OCI-M2 (cell line): ENCODE data around the gene ARSI.

Experiments
- DNase-seq: peaks from one replicate; lab custom pipeline; 2025; ENCODE audit not compliant: unreplicated experiment; lab: John Stamatoyannopoulos, UW

The ARSI gene

GRCh38 chr5:150270541-150271295 is 32.0 kb downstream of the ARSI start:
- no peak for DNase-seq

- DNase-seq, result no peak
Measured at GRCh38 chr5:150266871-150267291, 35.8 kb downstream of the ARSI start.

GRCh38 chr5:150265870-150266383 is 36.8 kb downstream of the ARSI start:
- DNase-seq, result no peak

- no peak for DNase-seq
Measured at GRCh38 chr5:150264667-150265603, 37.8 kb downstream of the ARSI start.

GRCh38 chr5:150263801-150264621 is 38.7 kb downstream of the ARSI start:
- no peak for DNase-seq

- no peak for DNase-seq
Measured at GRCh38 chr5:150263375-150263775, 39.3 kb downstream of the ARSI start.

GRCh38 chr5:150262502-150262901 is 40.2 kb downstream of the ARSI start:
- no peak for DNase-seq

- DNase-seq, result no peak
Measured at GRCh38 chr5:150261231-150261630, 41.5 kb downstream of the ARSI start.

GRCh38 chr5:150258130-150258529 is 44.6 kb downstream of the ARSI start:
- DNase-seq, result no peak

- DNase-seq, result no peak
Measured at GRCh38 chr5:150257424-150257823, 45.3 kb downstream of the ARSI start.

GRCh38 chr5:150256410-150257064 is 46.2 kb downstream of the ARSI start:
- no peak for DNase-seq

- DNase-seq, result no peak
Measured at GRCh38 chr5:150255659-150256409, 46.9 kb downstream of the ARSI start.

GRCh38 chr5:150254774-150255173 is 47.9 kb downstream of the ARSI start:
- DNase-seq, result no peak

- DNase-seq, result no peak
Measured at GRCh38 chr5:150254363-150254762, 48.3 kb downstream of the ARSI start.

GRCh38 chr5:150253416-150254208 is 49.1 kb downstream of the ARSI start:
- no peak for DNase-seq

GRCh38 chr5:150252489-150252888 is 50.2 kb downstream of the ARSI start:
- no peak for DNase-seq

- DNase-seq, result no peak
Measured at GRCh38 chr5:150251504-150251903, 51.2 kb downstream of the ARSI start.

GRCh38 chr5:150249744-150250143 is 53.0 kb downstream of the ARSI start:
- DNase-seq, result no peak

GRCh38 chr5:150248946-150249345 is 53.8 kb downstream of the ARSI start:
- DNase-seq, result no peak
